NCI-H1417 (cell line): Measurements from ENCODE around the gene RFX3.
"Not testable (repeated sequence)": the region's sequence is repeated elsewhere in the genome, so short reads cannot be mapped to it uniquely, and the experiment has no call there.

Experiments
- DNase-seq, 3 experiments: peaks; one replicate each; lab custom pipeline; 2025; lab: John Stamatoyannopoulos, UW

The RFX3 gene

GRCh38 chr9:3359048-3359692 lies 166.6 kb downstream of the RFX3 start:
- DNase-seq, result no peak

DNA sequence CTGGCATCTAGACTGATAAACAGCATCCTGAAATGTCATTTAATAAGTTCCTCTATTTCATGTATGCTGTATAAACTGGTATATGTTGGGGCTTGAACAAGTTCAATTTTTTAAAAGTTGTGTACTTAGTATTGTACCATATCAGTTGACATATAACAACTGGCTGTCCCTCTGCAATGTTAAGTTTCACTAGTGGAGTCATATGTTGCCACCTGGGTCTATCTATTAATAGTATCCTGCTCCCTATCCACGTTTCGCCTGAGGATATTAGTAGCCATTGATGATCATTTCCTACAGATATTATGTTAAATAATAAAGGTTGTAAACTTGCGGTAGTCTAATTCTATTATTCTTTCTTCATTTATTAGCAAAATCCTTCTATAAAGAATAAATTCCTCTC lies 177.6 kb downstream of the RFX3 start:
- DNase-seq, result no peak

DNA sequence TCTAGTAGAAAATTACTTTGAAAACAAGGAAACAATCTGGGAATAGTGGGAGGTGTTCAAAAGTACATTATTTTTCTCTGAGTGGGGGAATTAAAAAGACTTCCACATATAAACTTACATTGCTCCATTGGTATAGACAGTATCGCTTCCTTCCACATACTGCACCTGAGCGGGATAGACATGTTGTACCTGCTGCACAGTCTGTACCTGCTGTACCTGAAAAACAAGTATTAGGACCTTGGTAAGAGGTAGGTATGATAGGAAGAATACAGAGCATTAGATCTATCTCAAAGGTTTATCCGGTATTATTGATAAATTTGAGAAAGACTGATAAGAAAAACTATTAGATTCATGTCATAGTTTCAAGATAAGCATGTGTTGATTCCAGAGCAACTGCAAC lies 179.3 kb downstream of the RFX3 start:
- no peak for DNase-seq

GRCh38 chr9:3343671-3344070 lies 182.1 kb downstream of the RFX3 start:
- no peak for DNase-seq

- no peak for DNase-seq
Measured at GRCh38 chr9:3342159-3342777, 183.5 kb downstream of the RFX3 start.

GRCh38 chr9:3337515-3338225 lies 188.1 kb downstream of the RFX3 start:
- no peak for DNase-seq

DNA sequence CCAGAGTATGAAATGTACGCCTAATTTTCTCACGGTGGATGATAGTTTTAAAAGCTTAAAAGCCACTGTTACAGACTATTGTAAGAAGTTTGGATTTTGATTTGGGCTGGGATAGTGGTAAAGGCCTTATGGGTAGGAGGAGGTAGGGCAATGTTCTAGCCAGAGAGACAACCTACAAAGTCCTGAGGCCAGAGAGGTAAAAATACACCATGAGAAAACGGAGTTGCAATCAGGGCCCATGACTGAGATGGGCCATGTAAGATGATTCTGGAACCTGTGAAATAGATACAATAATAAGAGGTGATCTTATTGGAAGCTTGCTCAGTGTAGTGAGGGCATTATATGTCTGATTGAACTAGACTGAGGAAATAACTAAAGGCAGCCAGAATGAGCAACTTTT lies 188.8 kb downstream of the RFX3 start:
- no peak for DNase-seq

DNA sequence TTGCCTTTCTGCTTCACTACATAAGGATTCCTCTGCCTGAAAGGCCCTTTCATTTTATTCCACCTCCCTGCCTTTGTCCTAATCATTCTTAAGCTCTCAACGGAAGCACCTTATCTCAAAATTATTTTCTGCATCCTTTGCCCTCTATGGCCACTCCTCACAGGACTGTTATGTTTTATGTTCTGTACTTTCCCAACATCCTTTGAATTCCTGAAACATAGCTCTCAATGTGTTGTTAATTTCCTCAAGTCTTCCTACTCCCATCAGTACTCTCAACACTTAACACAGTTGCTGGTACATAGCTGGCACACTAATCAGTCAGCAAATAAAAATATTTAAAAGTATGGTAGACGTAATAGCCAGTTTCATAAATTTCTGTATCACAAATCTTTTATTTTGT lies 193.0 kb downstream of the RFX3 start:
- DNase-seq, result peak in 1 of 3 experiments; percentile 0

DNA sequence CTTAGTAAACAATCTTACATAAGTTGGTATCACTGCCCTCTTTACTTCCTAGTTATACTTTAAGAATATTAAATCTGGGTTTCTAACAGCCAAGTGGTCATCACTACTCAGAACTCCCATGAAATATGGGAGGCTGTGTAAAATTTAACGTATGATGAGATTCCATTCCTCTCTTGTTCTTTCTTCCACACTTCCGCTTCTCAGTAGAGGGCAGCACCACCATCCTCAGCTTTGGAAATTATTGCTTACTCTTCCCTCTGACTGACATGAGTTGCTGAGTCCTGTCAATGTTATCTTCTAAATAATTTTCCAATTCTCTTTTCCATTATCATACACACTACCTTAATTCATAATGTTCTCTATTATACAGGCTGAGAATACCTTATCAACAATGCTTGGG lies 194.0 kb downstream of the RFX3 start:
- DNase-seq, result peak in 1 of 3 experiments; percentile 4

DNA sequence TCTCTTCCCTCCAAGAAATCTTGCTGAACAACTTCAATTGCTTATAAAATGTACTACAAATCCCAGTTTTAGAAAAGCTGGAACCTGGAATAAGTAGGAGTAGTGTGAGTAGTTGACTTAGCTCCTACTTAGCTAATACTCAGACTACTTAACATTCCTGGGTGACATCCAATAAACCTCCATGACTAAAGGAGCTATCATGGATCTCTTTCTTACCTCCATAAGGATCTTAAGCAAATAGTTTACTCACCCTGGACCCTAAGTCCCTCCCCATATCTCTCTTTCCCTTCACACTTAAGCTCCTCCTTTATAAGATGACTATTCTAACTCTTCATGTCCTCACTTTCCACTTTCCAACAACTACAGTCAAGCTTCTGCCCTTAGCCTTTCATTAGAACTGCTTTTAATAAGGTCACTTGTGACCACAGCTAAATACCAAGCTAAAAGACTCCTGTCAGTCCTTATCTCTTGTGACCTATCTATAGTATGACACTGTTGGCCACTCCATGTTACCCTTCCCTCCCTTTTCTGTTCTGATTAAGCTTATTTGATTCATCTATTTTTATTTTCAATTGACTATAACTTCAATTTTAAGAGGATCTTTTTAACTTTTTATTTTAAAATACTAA lies 194.9 kb downstream of the RFX3 start:
- DNase-seq, result no peak

DNA sequence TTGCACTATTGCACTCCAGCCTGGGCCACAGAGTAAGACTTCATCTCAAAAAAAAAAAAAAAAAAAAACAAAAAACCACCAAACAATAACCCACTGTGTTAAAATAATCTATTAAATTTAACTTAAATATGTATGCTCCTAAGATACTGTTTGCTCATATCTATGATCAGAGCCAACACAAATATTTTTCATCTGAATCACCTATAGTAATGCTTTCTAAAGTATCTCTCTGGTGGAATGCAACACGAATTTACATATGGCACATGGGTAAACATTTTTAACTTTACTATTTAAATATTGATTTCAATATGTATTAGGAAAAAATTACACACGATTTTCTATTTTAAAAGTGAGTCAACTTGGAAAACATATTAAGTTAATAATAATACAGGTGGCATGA lies 196.4 kb downstream of the RFX3 start:
- DNase-seq, result no peak

DNA sequence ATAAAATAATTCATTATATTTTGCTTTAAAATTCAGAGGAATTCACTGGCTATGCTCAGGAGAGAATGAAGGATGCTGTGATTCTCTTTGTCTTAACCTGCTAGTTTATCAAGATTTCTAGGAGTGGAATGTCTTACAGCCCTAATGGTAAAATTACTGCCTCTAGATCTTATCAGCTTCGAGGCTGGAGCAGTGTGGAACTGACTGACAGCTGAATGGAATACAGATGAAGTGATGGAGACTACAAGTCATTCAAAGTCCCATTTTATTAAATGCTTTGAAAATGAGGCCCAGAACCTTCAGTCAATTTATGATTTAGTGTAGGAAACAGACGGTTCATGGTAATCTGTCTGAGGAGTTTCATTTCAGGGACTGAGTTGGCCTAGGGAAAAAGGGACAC lies 202.1 kb downstream of the RFX3 start:
- no peak for DNase-seq

GRCh38 chr9:3321186-3321585 lies 204.6 kb downstream of the RFX3 start:
- no peak for DNase-seq

GRCh38 chr9:3312595-3312994 lies 213.2 kb downstream of the RFX3 start:
- not testable (repeated sequence) for DNase-seq

DNA sequence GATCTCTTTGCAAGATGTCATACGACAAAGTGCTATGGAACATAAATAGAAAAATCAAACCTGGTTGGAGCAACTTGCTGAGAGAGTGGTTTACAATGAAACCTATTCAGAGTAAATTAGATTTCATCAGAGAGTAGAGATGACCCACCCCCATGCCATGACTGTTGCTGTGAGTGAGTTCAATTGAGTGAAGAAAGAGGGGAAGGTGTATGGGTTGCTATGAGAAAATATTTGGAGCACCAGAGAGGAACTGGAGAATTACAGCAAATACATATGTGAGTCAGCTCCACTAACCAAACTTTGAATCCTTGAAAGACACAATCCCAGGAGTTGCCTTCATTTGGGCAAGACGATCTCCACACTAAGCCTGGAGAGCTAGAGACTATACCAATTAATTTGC lies 217.2 kb downstream of the RFX3 start:
- no peak for DNase-seq

- not testable (repeated sequence) for DNase-seq
Measured at GRCh38 chr9:3304388-3304787, 221.4 kb downstream of the RFX3 start.

DNA sequence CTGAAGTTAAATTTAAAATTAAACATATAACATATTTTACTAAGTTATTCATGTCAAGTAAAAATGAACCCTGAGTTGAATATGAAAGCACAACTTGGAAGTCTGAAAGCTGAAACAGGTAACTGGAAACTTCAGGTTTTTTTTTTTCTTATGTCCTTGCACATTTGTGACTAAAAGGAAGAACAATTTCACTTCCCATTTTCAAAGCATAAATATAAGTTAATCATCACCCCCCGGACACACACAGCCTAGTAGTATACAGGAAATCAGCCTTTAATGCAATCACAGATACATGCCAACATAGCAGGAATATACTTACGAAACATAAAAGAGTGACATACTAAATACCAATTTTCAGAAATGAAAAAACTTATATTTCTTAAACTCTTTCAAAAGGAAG lies 225.9 kb downstream of the RFX3 start:
- no peak for DNase-seq

DNA sequence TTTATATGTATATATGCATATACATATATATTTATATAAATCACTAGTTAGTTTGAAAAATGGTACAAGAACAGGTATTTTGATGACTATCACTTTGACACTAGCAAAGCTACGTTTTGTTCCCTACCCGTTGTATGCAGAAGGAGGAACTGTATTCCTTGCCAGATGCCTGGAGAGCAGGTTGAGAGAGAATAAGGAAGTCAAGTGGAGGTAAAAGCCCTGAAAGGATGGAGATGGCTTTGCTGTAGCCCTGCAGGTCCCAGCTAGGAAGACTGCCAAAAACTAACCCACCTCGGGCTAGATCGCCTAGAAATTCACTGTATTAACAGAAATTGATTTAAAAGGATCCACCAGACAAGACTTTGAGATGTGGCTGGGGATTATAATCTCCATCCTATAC lies 229.3 kb downstream of the RFX3 start:
- DNase-seq, result no peak

GRCh38 chr9:3292311-3292710 lies 233.5 kb downstream of the RFX3 start:
- DNase-seq, result no peak

DNA sequence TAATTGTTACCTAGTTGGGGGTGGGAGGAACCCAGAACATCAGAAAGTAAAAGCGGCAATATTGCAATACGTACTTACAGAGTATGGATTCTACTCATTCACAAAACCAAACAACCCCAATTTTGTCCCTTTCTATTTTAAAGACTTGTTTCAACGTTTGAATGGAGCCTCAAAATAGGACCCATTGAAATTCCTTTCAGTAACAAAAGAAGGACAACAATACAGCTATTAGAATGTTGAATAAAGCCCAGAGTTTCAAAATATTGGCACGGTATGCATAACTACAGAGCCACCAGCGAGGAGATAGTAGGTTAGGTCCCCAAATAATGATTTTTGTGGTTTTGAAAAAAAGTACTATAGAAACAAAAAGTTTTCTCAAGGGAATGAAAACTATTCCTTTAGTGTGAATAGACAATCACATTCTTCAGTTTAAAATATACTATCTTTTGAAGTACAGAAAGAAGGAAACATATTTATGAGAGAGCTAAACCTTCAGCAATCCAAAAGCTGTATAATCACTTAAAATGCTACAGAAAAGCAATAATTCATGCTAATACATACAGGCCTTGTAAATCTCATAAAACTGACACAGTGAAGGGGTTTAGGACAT lies 235.5 kb downstream of the RFX3 start:
- no peak for DNase-seq

DNA sequence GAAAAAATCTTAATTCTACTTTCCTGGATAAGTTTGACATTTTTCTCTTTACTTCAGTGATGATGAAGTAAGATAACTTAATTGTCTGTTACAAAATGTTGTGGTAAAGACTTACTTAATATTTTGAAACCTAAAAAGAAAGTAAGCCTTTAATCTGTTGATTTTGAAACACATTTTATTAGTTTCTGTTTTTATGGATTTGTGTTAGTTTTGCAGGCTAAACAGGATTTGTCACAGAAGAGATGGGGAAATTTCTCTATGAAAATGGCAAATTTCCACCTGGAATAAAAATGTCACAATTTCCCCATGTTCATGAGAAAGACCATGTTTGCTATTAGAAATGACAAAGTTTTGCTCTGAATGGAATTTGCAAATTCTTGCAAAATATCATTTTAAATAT lies 237.1 kb downstream of the RFX3 start:
- no peak for DNase-seq

DNA sequence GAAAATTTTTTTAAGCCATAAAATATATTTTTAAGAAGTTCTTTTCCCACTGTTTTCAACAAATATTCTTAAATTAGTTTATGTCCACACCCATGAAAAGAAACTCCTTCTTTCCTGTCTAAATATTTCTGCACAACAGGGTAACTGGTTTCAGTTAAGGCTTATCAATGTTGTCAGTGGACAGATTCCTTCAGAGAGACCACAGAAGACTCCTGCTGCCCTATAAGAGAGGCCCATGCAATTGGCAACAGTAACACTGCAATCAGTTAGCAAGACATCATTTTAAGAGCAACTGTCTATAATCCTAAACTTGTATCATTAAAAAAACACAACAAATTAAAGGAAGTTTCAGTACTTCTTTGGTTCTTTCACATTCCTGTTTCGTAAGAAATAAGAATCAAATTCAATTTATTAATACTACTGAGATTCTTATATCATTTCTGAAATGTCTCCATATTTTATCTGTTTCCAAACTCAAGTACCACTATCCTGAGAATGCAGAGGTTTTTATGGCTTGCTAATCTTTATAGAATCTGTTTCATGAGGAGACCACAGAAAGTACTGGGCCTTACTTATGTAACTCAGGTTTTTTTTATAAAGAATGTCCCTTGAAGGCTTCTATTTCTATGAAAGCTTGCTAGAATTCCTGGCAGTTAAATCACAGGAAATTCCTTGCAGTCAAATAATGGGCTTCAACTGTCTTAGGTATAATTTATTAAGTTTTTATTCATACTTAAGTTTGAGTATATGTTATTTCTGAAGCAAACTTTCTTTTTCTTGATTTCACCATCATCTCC lies 240.2 kb downstream of the RFX3 start:
- no peak for DNase-seq
